MCF 10A (cell line): ENCODE data around the gene PACRG. TPM values are rescaled to one million over a fixed set of nuclear protein-coding genes. Genes with fewer than 3 reads are reported as not detected.
A peak's percentile ranks its signal among the peaks of the same experiment; 100 is the strongest.

Source experiments
- BruUV-seq: library from RNA; stranded (reverse); fragments of 400-500 nt; replicated peaks from 2 replicates; lab custom pipeline; 2021; lab: Mats Ljungman, UMichigan
- CTCF ChIA-PET: fragments of 300-600 bp; sonication (Branson Sonifier 250); formaldehyde crosslinking; extraction: SDS; loops from one replicate; lab custom pipeline; 2021; ENCODE audit warnings: antibody characterized with exemption, inconsistent platforms; lab: Yijun Ruan, JAX
- POLR2A ChIA-PET: fragments of 300-600, 350-650 bp; sonication (Branson Sonifier 250); formaldehyde crosslinking; extraction: SDS; loops from one replicate; lab custom pipeline; 2020; ENCODE audit warnings: antibody characterized with exemption, inconsistent platforms; lab: Yijun Ruan, JAX
- DNase-seq: peaks from one replicate; pipeline ENCODE4 v3.0.0-alpha.2; 2018; ENCODE audit not compliant: unreplicated experiment
- H3K27ac Mint-ChIP-seq: one replicate; pipeline ENCODE4 v1.8.0; 2022; ENCODE audit warnings: mild to moderate bottlenecking, low read depth, mixed read lengths; ENCODE audit not compliant: unreplicated experiment
- H3K27me3 Mint-ChIP-seq: one replicate; pipeline ENCODE4 v1.8.0; 2022; ENCODE audit warnings: mixed read lengths; ENCODE audit not compliant: insufficient read depth, unreplicated experiment
- H3K36me3 Mint-ChIP-seq: one replicate; pipeline ENCODE4 v1.8.0; 2022; ENCODE audit warnings: mild to moderate bottlenecking, moderate library complexity, mixed read lengths; ENCODE audit not compliant: insufficient read depth, unreplicated experiment
- H3K4me1 Mint-ChIP-seq: one replicate; pipeline ENCODE4 v1.8.0; 2022; ENCODE audit warnings: mixed read lengths; ENCODE audit not compliant: insufficient read depth, unreplicated experiment
- H3K4me3 Mint-ChIP-seq: one replicate; pipeline ENCODE4 v1.8.0; 2022; ENCODE audit warnings: mild to moderate bottlenecking, moderate library complexity, mixed read lengths; ENCODE audit not compliant: unreplicated experiment
- H3K9me3 Mint-ChIP-seq: one replicate; pipeline ENCODE4 v1.8.0; 2022; ENCODE audit warnings: mixed read lengths; ENCODE audit not compliant: unreplicated experiment
- CTCF ChIP-seq: fragments of 200-600 bp; IDR thresholded peaks from one replicate; pipeline ENCODE4 v1.8.0; 2022; ENCODE audit warnings: antibody characterized with exemption, mild to moderate bottlenecking; ENCODE audit not compliant: unreplicated experiment
- intact Hi-C: fragments of 100-400 bp; cut with micrococcal nuclease; formaldehyde crosslinking; loops from 2 replicates; pipeline ENCODE4 v1.14.1; 2022
- total RNA-seq: library from RNA; stranded (reverse); gene quantifications from 2 replicates; pipeline ENCODE4 v1.2.3, GENCODE V29; 2022

Gene PACRG
- total RNA-seq, 1 experiment from 2014 or later = not detected

- Mint-ChIP-seq H3K36me3 (no peaks in the 10 kb centered on the region), H3K9me3 (no peaks in the 10 kb centered on the region), H3K27ac (no peak overlapping the region), H3K27me3 (no peaks in the 10 kb centered on the region), H3K4me1 (no peaks in the 10 kb centered on the region), H3K4me3 (no peak overlapping the region)
- TF ChIP-seq CTCF = no peak
- BruUV-seq = no TSS peak
- CTCF ChIA-PET = no interaction called here
- no peak for DNase-seq
- intact Hi-C loops = no loop called here
- POLR2A ChIA-PET = no interaction called here
Observed at GRCh38 chr6:162900503-162900902, 172.7 kb downstream of the PACRG start.

GRCh38 chr6:162904069-162904663, 176.4 kb downstream of the PACRG start:
- BruUV-seq = no TSS peak
- no peak overlapping the region for H3K4me3 Mint-ChIP-seq
- TF ChIP-seq CTCF = no peak
- no peaks in the 10 kb centered on the region for H3K4me1 Mint-ChIP-seq
- ChIA-PET CTCF (interaction anchor here (0.6 to 0.8 kb wide), 2 partner anchors 9 to 507 kb away, joined by 3 read pairs; no protein-coding TSS in a partner anchor), POLR2A (interaction anchor here (1.1 kb wide), 1 partner anchor 13 kb away, joined by 3 read pairs; no protein-coding TSS in a partner anchor)
- no peaks in the 10 kb centered on the region for H3K9me3 Mint-ChIP-seq
- no peak overlapping the region for H3K27ac Mint-ChIP-seq
- no peaks in the 10 kb centered on the region for H3K27me3 Mint-ChIP-seq
- DNase-seq = no peak
- intact Hi-C loops = no loop called here
- H3K36me3 Mint-ChIP-seq = no peaks in the 10 kb centered on the region

- no peak overlapping the region for H3K27ac Mint-ChIP-seq
- POLR2A ChIA-PET = no interaction called here
- H3K4me1 Mint-ChIP-seq = no peaks in the 10 kb centered on the region
- no peak for TF ChIP-seq CTCF
- H3K4me3 Mint-ChIP-seq = no peak overlapping the region
- H3K9me3 Mint-ChIP-seq = no peaks in the 10 kb centered on the region
- intact Hi-C loops = no loop called here
- H3K36me3 Mint-ChIP-seq = no peaks in the 10 kb centered on the region
- CTCF ChIA-PET = interaction anchor here (0.5 to 1.1 kb wide), 3 partner anchors 9 to 648 kb away, joined by 3 to 4 read pairs (median 3); no protein-coding TSS in a partner anchor
- no peaks in the 10 kb centered on the region for H3K27me3 Mint-ChIP-seq
- no peak for DNase-seq
- BruUV-seq = no TSS peak
Observed at GRCh38 chr6:162906479-162906878, 178.7 kb downstream of the PACRG start.

- no peak overlapping the region for H3K4me3 Mint-ChIP-seq
- intact Hi-C loops = loop anchor here (1.0 kb wide), 1 partner anchor 508 kb away; no protein-coding TSS in a partner anchor
Observed at GRCh38 chr6:162907876-162908481, 180.2 kb downstream of the PACRG start.

More at GRCh38 chr6:162907876-162908481, 180.2 kb downstream of the PACRG start:
- ChIA-PET POLR2A (no interaction called here), CTCF (interaction anchor here (0.6 to 1.5 kb wide), 11 partner anchors 9 to 1078 kb away, joined by 3 to 7 read pairs (median 3); no protein-coding TSS in a partner anchor)
- H3K27ac Mint-ChIP-seq = no peak overlapping the region
- BruUV-seq = no TSS peak
- H3K36me3 Mint-ChIP-seq = no peaks in the 10 kb centered on the region
- no peaks in the 10 kb centered on the region for H3K4me1 Mint-ChIP-seq
- peak; percentile 33 for TF ChIP-seq CTCF
- no peaks in the 10 kb centered on the region for H3K9me3 Mint-ChIP-seq
- DNase-seq = peak; percentile 42
- H3K27me3 Mint-ChIP-seq = no peaks in the 10 kb centered on the region
